ENCODE measurements around the gene KLF12.

KLF12 gene

DNA sequence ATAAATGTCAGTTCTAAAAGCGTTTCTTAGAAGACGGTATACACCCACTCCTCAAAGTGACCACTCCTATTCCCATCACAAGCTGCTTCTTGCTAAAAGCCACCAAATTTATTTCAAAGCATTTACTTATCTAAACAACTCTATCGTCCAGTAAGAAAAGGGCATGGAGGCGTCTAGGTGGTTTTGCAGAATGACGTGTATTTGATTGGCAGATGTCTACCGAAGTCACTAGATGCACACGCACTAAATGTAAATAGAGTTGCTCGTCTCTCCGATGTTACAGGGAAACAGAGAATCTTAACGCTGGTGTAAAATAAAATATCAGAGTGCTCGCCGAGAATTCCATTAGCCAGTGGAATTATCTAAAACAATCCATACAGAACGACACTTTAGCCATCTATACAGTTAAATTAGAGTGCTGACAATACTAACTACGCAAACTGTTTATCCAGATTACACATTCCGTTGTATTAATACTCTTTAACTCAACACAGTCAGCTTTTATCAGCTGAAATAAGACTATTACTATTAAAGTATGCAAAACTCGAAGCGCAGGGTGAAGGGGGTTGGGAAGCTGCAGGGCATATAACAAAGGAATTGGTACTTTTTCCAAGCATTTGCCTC lies 1.9 kb downstream of the KLF12 start:
- Histone ChIP-seq H3K4me3 (ENCODE audit: low read length) (peak overlapping the region; percentile 55), H2AFZ (ENCODE audit: low read depth, low read length) (no peak overlapping the region), H3K36me3 (ENCODE audit: insufficient read depth, low read length) (no peaks in the 10 kb centered on the region), H3K9me3 (ENCODE audit: low read length) (no peaks in the 10 kb centered on the region), H3K27me3 (ENCODE audit: insufficient read depth, low read length) (no peaks in the 10 kb centered on the region), H3K4me1 (ENCODE audit: insufficient read depth, low read length) (peaks cover 44% of the 10 kb centered on the region)

DNA sequence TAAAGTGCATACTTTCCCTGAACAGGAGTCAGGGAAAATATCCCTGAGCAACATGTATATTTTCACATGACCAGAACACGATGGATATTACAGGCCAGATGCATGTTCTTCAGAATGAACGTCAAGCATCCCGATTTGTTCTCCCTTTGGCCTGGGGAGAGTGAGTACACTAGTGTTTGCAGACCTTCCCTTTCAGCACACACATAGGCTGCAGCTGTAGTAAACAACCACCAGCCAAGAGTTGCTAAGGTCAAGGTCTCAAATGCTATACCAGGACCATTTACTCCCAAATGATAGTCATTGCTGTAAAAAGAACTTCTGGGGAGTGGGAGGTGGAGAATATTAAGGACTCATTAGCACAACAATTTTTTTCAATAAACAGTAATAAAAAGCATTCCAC lies 3.0 kb downstream of the KLF12 start:
- Histone ChIP-seq H3K36me3 (ENCODE audit: insufficient read depth, low read length) (no peaks in the 10 kb centered on the region), H3K4me1 (ENCODE audit: insufficient read depth, low read length) (peaks cover 34% of the 10 kb centered on the region), H3K4me3 (ENCODE audit: low read length) (peak overlapping the region; percentile 55), H2AFZ (ENCODE audit: low read depth, low read length) (no peak overlapping the region), H3K9me3 (ENCODE audit: low read length) (no peaks in the 10 kb centered on the region), H3K27me3 (ENCODE audit: insufficient read depth, low read length) (no peaks in the 10 kb centered on the region)

- Histone ChIP-seq H3K36me3 (ENCODE audit: insufficient read depth, low read length) (no peaks in the 10 kb centered on the region), H3K4me1 (ENCODE audit: insufficient read depth, low read length) (peaks cover 34% of the 10 kb centered on the region), H3K9me3 (ENCODE audit: low read length) (no peaks in the 10 kb centered on the region), H3K27me3 (ENCODE audit: insufficient read depth, low read length) (no peaks in the 10 kb centered on the region), H2AFZ (ENCODE audit: low read depth, low read length) (no peak overlapping the region), H3K4me3 (ENCODE audit: low read length) (no peak overlapping the region)
Observed at GRCh38 chr13:74129500-74130191, 4.6 kb downstream of the KLF12 start.

DNA sequence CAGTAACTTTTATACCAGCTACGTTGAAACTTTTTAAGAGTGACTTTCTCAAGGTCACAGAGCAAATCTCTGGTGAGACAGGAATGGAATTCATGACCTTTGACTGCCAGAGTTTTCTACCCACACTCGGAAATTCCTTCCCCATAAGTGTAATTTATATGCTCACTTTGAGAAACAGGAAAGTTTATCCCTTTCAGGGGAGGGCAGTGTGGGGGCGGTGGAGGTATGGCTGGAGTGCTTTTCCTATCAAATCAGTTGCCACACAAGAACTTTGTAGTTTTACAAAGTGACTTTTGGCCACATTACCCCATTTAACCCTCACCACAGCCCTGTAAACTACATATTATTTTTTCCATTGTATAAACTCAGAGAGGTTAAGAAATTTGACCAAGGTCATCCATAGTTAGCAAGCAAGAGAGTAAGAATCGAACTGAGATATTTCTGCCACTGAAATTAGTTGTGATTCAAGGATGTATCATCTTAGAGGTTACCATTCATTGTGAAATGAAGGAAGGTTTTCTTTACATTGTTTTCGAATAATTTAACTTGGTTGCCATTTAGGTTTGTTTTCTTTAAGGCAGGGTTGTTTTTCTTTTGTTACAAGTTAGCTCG lies 5.9 kb downstream of the KLF12 start:
- no peaks in the 10 kb centered on the region for H3K9me3 ChIP-seq (ENCODE audit: low read length)
- H3K36me3 ChIP-seq (ENCODE audit: insufficient read depth, low read length): no peaks in the 10 kb centered on the region
- H2AFZ ChIP-seq (ENCODE audit: low read depth, low read length): no peak overlapping the region
- no peaks in the 10 kb centered on the region for H3K27me3 ChIP-seq (ENCODE audit: insufficient read depth, low read length)
- H3K4me1 ChIP-seq (ENCODE audit: insufficient read depth, low read length): peaks cover 34% of the 10 kb centered on the region
- no peak overlapping the region for H3K4me3 ChIP-seq (ENCODE audit: low read length)

GRCh38 chr13:74118328-74118727 lies 15.9 kb downstream of the KLF12 start:
- Histone ChIP-seq H3K9me3 (ENCODE audit: low read length) (peaks cover 12% of the 10 kb centered on the region), H3K4me1 (ENCODE audit: insufficient read depth, low read length) (no peaks in the 10 kb centered on the region), H2AFZ (ENCODE audit: low read depth, low read length) (no peak overlapping the region), H3K36me3 (ENCODE audit: insufficient read depth, low read length) (no peaks in the 10 kb centered on the region), H3K4me3 (ENCODE audit: low read length) (no peak overlapping the region), H3K27me3 (ENCODE audit: insufficient read depth, low read length) (no peaks in the 10 kb centered on the region)

DNA sequence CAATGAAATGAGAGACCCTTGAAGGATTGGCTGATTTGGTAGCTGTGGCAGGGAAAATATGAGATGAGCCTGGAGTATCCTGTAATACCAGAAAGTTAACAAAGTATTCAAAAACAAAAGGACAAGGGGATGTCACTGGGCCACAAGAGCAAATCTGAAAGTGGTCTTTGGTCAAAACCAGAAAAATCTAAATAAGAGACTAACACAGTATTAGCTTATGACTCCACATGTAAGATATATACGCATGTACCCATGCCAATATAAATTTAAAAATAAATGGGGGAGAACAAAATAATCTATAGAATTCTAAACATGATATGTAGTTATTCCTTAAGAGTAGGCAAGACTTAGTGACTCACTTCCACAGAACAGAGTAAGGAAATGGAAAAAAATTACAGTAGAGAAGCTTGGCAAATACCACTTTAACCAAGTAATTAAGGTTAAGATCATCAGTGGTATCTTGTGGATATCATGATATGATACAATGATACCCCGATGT lies 16.9 kb downstream of the KLF12 start:
- Histone ChIP-seq H2AFZ (ENCODE audit: low read depth, low read length) (no peak overlapping the region), H3K4me1 (ENCODE audit: insufficient read depth, low read length) (peaks cover 5% of the 10 kb centered on the region), H3K4me3 (ENCODE audit: low read length) (no peak overlapping the region), H3K36me3 (ENCODE audit: insufficient read depth, low read length) (no peaks in the 10 kb centered on the region), H3K27me3 (ENCODE audit: insufficient read depth, low read length) (no peaks in the 10 kb centered on the region), H3K9me3 (ENCODE audit: low read length) (peaks cover 12% of the 10 kb centered on the region)

DNA sequence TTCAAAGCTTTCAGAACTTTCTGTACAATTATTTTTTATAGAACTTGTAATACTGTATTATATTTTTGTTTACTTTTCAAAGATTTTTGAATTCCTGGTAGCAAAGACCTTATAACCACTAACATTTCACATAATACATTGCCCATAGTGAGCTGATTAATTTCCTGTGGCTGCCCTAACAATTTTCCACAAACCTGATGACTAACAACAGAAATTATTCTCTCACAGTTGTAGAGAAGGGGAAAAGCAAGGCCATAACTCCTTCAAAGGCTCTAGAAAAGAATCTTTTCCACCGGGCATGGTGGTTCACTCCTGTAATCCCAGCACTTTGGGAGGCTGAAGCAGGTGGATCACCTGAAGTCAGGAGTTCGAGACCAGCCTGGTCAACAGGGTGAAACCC lies 19.1 kb downstream of the KLF12 start:
- H3K27me3 ChIP-seq (ENCODE audit: insufficient read depth, low read length): no peaks in the 10 kb centered on the region
- H3K4me3 ChIP-seq (ENCODE audit: low read length): no peak overlapping the region
- H2AFZ ChIP-seq (ENCODE audit: low read depth, low read length): no peak overlapping the region

DNA sequence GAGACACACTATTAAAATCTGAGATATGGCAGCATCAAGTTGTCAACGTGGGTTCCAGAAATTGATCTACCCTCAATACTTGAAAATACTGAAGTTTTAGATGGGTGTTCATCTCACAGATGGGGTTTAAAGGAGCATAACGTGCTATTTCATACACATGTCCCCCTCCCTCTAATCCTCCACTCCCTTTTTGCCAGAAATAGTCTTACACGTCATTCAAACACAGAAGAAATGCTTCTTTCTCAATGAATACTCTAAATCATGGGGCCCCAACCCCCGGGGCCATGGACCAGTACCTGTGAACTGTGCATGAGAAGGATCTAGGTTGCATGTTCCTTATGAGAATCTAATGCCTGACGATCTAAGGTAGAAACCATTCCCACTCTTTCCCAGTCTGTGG lies 19.6 kb downstream of the KLF12 start:
- Histone ChIP-seq H2AFZ (ENCODE audit: low read depth, low read length) (no peak overlapping the region), H3K27me3 (ENCODE audit: insufficient read depth, low read length) (no peaks in the 10 kb centered on the region), H3K4me1 (ENCODE audit: insufficient read depth, low read length) (peaks cover 5% of the 10 kb centered on the region), H3K4me3 (ENCODE audit: low read length) (no peak overlapping the region), H3K9me3 (ENCODE audit: low read length) (peaks cover 11% of the 10 kb centered on the region), H3K36me3 (ENCODE audit: insufficient read depth, low read length) (no peaks in the 10 kb centered on the region)

More for the DNA sequence above, 19.1 kb downstream of the KLF12 start:
- Histone ChIP-seq H3K9me3 (ENCODE audit: low read length) (peaks cover 12% of the 10 kb centered on the region), H3K36me3 (ENCODE audit: insufficient read depth, low read length) (no peaks in the 10 kb centered on the region), H3K4me1 (ENCODE audit: insufficient read depth, low read length) (peaks cover 5% of the 10 kb centered on the region)

GRCh38 chr13:74114202-74114601 lies 20.0 kb downstream of the KLF12 start:
- no peaks in the 10 kb centered on the region for H3K36me3 ChIP-seq (ENCODE audit: insufficient read depth, low read length)
- no peak overlapping the region for H2AFZ ChIP-seq (ENCODE audit: low read depth, low read length)
- peaks cover 5% of the 10 kb centered on the region for H3K4me1 ChIP-seq (ENCODE audit: insufficient read depth, low read length)
- H3K9me3 ChIP-seq (ENCODE audit: low read length): peaks cover 11% of the 10 kb centered on the region
- H3K4me3 ChIP-seq (ENCODE audit: low read length): no peak overlapping the region
- no peaks in the 10 kb centered on the region for H3K27me3 ChIP-seq (ENCODE audit: insufficient read depth, low read length)

- Histone ChIP-seq H3K4me3 (ENCODE audit: low read length) (no peak overlapping the region), H3K4me1 (ENCODE audit: insufficient read depth, low read length) (peaks cover 5% of the 10 kb centered on the region), H3K36me3 (ENCODE audit: insufficient read depth, low read length) (no peaks in the 10 kb centered on the region), H3K27me3 (ENCODE audit: insufficient read depth, low read length) (no peaks in the 10 kb centered on the region), H3K9me3 (ENCODE audit: low read length) (peaks cover 4% of the 10 kb centered on the region), H2AFZ (ENCODE audit: low read depth, low read length) (no peak overlapping the region)
Observed at GRCh38 chr13:74111901-74112824, 22.0 kb downstream of the KLF12 start.

- peaks cover 4% of the 10 kb centered on the region for H3K9me3 ChIP-seq (ENCODE audit: low read length)
- no peak overlapping the region for H3K4me3 ChIP-seq (ENCODE audit: low read length)
- H2AFZ ChIP-seq (ENCODE audit: low read depth, low read length): no peak overlapping the region
- peaks cover 5% of the 10 kb centered on the region for H3K4me1 ChIP-seq (ENCODE audit: insufficient read depth, low read length)
- H3K36me3 ChIP-seq (ENCODE audit: insufficient read depth, low read length): no peaks in the 10 kb centered on the region
- H3K27me3 ChIP-seq (ENCODE audit: insufficient read depth, low read length): no peaks in the 10 kb centered on the region
Observed at GRCh38 chr13:74111399-74111798, 22.8 kb downstream of the KLF12 start.

DNA sequence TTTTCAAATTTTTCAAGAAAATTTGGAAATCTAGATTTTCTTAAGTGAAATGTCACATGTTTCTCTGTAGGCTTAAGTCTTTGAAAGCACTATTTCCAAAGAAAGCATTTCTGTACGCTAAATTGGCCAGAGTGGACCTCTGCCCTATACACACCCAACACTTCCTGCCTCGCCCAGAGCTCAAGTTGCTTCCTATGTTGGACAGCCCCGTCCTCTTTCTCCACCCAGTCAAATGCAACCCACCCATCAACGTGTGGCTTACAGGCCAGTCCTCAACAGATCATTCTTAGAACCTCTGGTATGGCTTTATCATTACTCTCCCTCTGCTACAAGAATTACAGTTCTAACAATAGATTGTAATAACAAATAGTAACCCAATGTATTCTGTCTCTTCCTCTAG lies 24.2 kb downstream of the KLF12 start:
- Histone ChIP-seq H2AFZ (ENCODE audit: low read depth, low read length) (no peak overlapping the region), H3K4me3 (ENCODE audit: low read length) (no peak overlapping the region), H3K27me3 (ENCODE audit: insufficient read depth, low read length) (no peaks in the 10 kb centered on the region), H3K9me3 (ENCODE audit: low read length) (peaks cover 2% of the 10 kb centered on the region), H3K4me1 (ENCODE audit: insufficient read depth, low read length) (peaks cover 5% of the 10 kb centered on the region), H3K36me3 (ENCODE audit: insufficient read depth, low read length) (no peaks in the 10 kb centered on the region)
